Kidney capillary endothelial cell (primary cell): Measurements from ENCODE around the gene STAC2.

Source experiments
- DNase-seq: peaks from one replicate; pipeline ENCODE4 v3.0.0-alpha.2; 2018; ENCODE audit warnings: low spot score

The STAC2 gene

GRCh38 chr17:39231591-39232551, 6.1 kb upstream of the STAC2 start:
- DNase-seq = peak; percentile 32

- DNase-seq = no peak
Observed at GRCh38 chr17:39231091-39231561, 5.4 kb upstream of the STAC2 start.

DNA sequence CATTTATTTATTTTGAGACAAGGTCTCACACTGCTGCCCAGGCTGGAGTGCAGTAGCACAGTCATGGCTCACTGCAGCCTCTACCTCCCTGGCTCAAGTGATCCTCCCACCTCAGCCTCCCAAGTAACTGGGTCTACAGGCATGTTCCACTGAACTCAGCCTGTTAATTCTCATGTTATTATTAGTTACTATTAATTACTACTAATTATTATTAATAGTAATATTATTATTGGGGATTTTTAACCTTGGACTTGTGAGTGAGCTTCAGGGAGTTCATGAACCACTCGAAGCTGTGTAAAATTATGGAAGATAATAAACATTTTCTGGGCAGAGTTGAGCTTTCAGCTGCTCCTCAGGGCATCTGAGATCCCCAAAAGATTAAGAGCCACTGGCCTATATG, 4.6 kb upstream of the STAC2 start:
- no peak for DNase-seq

- peak; percentile 72 for DNase-seq
Observed at GRCh38 chr17:39229274-39229913, 3.6 kb upstream of the STAC2 start.

DNA sequence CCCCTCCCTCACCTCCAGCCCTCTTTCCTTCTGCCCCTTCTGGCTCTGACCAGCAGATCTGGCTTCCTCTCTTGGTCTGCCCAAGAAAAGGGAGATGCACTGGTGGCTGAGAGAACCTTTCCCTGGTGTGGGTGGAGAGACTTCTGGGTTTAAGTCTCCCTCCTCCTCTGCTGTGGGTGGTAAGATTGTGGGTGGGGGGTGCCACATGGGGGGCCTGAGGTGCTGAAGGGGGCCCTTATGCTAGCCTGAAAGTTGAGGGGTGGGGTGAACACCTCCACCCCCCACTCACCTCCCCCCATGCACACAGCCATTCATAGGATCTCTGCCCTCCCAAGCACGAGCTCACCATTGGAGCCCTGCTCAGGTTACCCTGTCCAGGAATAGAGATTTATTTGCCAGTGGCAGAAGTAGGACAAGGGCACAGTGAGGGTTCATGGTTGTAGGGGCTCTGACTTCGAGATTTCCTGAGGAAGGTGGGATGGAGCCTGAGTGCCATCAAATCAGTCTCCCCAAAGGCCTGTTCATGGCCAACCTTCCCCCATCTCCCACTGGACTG, 1.7 kb upstream of the STAC2 start:
- DNase-seq = no peak

- DNase-seq = no peak
Observed at GRCh38 chr17:39225959-39226683, 376 bp upstream of the STAC2 start.

- DNase-seq = no peak
Observed at GRCh38 chr17:39224778-39225307, 902 bp downstream of the STAC2 start.

- DNase-seq = no peak
Observed at GRCh38 chr17:39223907-39224777, 1.6 kb downstream of the STAC2 start.

DNA sequence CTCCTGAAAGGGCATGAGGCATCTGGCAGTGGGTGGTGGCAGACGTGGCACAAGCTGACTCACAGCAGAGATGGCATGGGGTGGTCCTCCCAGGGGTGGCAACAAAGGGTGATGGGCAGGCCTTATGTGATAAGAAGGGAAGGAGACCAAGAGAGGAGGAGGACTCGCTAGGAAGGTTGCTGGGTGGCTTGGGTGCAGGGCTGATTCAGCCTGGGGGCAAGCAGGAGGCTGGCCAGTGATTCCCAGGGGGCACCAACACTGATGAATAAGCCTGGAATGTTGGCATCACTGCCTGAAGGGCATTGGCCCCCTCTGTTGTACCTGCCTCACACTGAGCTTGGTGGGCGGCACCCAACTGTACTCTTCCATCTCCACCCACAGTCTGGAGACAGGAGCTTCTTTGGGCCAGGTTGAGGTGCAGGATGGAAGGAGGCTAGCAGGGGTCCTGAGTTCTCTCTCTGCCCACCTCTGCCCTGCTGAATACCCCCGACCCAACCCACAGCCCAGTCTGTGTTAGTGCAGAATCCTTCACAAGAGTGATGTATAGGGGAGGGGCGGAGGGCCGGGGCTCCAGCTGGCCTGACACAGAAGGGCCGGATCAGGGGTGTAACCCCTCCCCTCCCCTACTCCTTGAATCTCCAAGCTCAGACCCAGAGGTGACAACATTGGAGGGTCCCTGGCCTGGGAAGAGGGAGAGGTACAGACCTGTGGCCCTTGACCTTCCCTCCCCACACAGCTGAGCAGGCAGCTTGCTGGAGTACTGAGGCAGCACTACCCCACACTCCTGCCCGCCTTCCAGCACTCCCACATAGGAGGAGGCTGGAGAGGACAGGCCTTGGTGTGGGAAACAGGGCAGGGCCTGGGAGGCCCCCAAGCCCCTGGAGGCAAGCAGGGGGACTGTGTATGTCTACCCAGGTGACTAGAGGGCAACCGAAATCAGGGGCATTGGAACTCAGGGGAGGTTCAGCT, 2.6 kb downstream of the STAC2 start:
- no peak for DNase-seq

- no peak for DNase-seq
Observed at GRCh38 chr17:39222151-39222550, 3.6 kb downstream of the STAC2 start.

DNA sequence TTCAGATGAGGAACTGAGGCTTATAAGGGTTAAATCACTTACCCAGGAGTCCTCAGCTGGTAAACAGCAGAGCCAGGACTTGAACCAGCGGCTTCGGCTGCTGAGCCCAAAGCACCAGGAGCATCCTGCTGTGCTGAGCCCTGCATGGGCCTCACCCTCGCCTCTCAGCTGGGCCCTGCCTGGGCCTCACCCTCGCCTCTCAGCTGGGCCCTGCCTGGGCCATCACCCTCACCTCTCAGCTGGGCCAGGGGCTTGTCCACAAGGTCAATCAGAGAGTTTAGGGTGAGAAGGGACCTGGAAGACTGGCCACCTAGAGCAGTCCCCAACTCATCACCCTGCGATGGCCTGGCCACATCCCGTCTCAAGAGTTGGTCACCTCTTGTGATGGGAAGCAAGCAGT, 4.2 kb downstream of the STAC2 start:
- DNase-seq = no peak

DNA sequence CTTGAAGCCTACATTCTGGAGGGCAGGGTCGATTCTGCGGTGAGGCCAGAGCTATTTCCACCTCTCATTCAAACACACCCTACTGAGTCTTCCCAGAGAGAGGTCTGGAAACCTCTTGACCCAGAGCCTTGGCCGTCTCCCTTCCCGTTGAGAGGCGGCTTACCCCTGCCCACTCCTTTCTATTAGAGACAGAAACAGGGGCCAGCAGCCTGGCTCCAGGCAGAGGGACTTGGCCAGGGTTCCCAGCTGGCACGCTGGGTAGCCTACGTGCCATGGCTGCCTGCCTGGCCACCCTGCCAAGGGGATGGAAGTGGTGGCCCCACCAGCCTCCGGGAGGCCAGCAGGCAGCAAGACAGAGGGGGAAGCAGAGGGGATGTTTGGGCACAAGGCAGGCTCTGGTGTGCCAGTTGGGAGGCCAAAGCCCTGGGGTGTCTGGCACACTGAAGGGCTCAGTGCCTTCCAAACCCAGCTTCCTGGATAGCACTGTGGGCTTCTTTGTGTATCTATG, 6.0 kb downstream of the STAC2 start:
- DNase-seq = no peak

- no peak for DNase-seq
Observed at GRCh38 chr17:39218906-39219305, 6.8 kb downstream of the STAC2 start.

DNA sequence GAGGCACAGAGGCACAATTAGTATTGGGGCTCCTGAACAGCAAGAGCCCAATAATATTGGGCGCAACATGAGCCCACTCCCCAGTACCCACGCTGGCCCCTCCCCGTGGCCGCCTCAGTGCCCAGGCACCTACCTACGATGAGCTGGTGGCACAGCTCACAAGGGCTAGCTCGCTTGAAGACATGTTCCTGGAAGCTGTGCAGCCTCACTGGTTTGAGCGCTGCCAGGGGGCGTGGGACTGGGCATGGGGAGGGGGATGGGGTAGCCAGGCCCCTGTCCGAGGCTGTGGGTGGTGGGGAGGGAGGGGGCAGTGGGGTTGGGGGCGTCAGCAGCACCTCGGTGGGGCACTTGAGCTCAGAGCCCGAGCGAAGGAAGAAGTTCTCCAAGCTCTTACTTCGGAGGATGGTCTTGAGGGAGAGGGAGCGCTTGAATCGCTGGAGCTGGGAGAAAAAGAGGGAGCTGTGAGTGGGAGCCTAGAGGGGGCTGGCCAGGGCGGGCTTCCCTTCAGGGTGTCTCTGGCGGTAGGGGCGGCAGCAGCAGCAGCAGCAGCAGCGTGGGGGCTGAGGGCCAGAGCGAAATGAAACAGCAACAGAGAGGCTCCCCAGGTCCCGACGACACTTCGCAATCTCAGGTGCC, 7.9 kb downstream of the STAC2 start:
- no peak for DNase-seq

DNA sequence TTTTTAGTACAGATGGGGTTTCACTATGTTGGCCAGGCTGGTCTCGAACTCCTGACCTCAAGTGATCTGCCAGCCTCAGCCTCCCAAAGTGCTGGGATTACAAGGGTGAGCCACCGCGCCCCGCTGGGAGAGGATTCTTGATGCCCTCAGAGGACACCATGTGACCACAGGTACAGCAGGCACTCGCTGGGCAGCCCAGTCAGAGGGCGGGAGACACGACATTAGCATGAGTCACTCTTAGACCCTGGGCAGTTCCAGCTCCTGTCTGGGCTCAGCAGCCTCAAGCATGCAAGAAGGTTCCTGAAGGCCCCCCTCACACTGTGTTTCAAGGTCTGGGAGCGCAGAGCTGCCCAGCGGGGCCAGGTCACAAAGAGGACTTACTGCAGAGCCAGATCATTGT, 11.9 kb downstream of the STAC2 start:
- DNase-seq = no peak

DNA sequence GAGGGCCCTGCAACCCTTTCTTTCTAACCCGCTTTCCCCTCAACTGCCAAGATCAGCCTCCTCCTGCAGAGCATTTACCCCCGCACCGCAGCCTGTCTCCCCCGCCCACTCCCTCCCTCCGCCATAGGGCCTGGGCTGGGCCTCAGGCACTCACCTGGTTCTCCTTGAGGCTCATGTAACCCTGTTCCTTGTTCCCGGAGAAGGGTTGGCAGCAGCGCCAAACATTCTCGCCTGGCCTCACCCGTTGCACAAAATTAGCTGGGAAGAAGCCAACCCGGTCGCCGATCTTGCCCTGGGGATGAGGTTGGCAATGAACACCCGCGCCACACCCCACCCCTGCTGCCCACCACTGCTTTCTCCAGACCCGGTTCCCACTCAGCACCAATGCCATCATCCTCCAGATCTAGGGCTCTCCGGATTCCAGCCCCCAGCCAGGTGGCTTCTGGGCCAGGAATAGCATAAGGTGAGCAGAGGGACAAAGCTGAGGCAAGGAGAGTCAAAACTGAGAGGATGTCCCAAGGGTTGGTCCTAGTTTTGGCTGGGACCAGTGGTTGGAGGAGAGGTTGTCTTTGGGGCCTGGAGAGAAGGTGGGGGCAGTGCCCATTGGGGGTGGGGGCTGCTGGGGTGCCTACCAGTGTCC, 12.8 kb downstream of the STAC2 start:
- no peak for DNase-seq

DNA sequence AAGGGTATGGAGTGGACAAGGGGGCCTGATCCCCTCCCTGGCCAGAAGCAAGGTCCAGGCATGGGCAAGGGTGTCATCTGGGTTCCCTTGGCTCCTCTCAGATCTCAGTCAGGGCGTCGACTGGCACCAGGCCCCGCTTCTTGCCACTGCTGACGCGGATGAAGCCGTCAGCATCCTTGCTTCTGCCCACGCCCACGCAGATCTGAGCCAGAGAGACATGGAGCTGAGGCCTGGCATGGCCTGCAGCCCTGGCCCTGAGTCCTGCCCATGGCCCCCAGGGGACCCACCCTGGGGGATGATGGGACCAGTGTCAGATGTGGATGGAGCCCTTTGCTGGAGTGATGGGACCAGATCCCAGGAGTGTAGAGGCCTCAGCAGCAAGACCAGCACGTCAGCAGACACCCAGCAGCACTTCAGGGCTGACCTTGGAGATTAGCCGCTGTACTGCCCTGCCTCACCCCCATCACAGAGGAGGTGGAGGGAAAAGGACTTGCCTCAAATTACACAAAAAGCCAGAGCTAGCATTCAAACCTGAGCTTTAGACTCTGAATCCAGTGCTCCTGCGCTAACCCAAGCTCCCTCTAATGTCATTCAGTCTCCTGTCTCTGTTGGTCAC, 13.4 kb downstream of the STAC2 start:
- no peak for DNase-seq

- no peak for DNase-seq
Observed at GRCh38 chr17:39210093-39210434, 15.7 kb downstream of the STAC2 start.
